ENCODE results near the gene KIRREL1.
"Not testable (repeated sequence)": the region's sequence is repeated elsewhere in the genome, so short reads cannot be mapped to it uniquely, and the experiment has no call there.

KIRREL1 gene

DNA sequence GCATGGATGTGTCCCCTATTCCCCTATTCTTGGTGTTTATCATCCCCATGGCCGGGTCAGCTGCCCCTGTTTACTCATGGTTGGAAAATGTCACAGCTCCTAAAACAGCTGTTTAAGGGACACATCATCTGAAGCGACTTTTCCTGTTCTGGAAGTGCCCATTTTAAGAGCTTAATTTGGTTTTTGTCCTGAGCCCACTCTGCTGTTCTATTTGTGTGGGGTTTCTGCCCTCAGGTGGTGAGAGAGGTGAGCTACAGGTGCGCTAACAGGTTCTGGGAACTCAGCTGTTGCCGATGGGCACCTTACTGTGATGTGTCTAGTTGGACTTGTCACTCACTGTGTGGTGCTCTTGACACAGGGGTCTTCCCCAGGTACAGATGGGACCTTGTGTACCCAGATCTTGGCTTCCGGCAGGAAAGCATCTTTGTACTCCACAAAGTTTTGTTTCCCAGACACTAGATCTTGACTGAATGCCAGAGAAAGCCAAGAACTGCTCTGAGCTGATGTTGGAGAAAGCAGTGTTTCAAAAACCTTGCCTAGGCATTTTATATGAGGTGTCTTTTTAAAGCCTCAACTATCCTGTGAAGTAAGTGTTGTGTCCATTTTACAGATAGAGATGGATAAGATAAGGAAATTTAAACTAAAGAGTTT lies 128.3 kb downstream of the KIRREL1 start:
- no peak overlapping the region for H3K4me3 ChIP-seq (ENCODE audit: low read depth, low read length)
- peak; percentile 49 for DNase-seq (ENCODE audit: low read depth)
- TF ChIP-seq, protein P1, sequence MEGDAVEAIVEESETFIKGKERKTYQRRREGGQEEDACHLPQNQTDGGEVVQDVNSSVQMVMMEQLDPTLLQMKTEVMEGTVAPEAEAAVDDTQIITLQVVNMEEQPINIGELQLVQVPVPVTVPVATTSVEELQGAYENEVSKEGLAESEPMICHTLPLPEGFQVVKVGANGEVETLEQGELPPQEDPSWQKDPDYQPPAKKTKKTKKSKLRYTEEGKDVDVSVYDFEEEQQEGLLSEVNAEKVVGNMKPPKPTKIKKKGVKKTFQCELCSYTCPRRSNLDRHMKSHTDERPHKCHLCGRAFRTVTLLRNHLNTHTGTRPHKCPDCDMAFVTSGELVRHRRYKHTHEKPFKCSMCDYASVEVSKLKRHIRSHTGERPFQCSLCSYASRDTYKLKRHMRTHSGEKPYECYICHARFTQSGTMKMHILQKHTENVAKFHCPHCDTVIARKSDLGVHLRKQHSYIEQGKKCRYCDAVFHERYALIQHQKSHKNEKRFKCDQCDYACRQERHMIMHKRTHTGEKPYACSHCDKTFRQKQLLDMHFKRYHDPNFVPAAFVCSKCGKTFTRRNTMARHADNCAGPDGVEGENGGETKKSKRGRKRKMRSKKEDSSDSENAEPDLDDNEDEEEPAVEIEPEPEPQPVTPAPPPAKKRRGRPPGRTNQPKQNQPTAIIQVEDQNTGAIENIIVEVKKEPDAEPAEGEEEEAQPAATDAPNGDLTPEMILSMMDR (IDR thresholded peaks at IDR 0.05; ENCODE audit: insufficient read depth, low read depth, low read length, missing control alignments) = peak; percentile 59

DNA sequence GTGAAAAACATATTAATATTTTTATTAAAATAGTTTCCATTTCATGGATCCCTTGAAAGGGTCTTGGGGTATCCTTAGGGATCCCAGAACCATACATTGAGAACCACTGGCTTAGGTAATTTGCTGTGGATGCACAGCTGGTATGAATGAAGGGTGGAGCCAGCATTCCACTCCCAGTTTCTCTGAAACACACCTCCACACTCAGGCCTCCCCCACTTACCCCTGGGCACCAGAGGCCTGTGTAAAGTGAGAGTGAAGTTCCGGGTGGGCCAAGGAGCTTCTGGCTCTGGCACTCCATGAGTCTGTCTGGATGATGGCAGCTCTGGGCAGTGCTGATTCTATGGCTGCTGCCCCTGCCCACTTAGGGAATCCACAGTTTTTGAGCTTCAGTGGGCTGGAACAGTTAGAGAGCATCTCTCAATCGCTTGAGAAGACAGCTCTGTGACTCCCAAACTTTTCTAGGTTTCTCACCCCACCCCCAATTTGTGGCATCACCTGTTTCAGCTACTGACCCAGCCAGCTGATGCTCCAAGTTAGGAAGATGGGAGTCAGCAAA lies 129.5 kb downstream of the KIRREL1 start:
- no peak overlapping the region for H3K4me3 ChIP-seq (ENCODE audit: low read depth, low read length)
- TF ChIP-seq, protein P1 (IDR thresholded peaks at IDR 0.05; ENCODE audit: insufficient read depth, low read depth, low read length, missing control alignments) = no peak
- no peak for DNase-seq (ENCODE audit: low read depth)

DNA sequence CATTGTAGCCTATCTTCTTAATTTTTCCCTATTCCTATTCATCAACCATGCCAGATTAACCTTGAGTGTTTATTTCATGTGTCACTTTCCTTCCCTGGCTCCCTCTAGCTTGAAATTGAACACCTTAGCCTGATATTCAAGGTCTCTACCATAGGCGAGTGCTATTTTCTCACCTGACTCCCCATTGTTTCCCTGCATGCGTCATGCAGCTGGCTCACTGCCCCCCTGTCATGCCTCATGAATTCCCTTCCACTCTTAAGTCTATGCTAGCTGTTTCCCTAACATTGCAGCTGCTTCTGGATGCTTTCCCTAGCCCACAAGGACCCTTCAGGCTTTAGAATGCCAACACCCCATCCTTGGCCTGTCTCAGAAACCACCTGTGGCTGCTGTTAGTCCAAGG lies 130.6 kb downstream of the KIRREL1 start:
- no peak overlapping the region for H3K4me3 ChIP-seq (ENCODE audit: low read depth, low read length)
- TF ChIP-seq, protein P1 (IDR thresholded peaks at IDR 0.05; ENCODE audit: insufficient read depth, low read depth, low read length, missing control alignments) = no peak
- no peak for DNase-seq (ENCODE audit: low read depth)

DNA sequence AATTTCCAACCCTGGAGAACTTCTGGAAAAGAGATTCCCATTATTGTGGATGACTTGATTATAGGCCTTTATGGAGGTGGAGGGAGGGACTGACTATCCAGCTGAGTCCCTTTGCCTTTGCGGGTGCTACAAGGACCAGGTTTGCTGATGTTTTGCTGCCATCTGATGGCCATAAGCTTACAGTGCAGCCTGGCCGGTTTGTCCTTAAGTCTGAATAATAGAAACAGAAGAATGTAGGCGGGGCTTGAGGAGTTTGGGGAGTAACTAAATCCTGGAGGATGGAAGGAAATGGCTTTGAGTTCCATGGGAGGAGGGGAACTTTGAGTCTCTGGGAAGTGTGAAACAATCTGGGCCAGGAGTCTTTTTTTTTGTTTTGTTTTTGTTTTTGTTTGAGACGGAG lies 131.6 kb downstream of the KIRREL1 start:
- DNase-seq (ENCODE audit: low read depth) = peak; percentile 88
- H3K4me3 ChIP-seq (ENCODE audit: low read depth, low read length) = no peak overlapping the region
- TF ChIP-seq, protein P1 (IDR thresholded peaks at IDR 0.05; ENCODE audit: insufficient read depth, low read depth, low read length, missing control alignments) = peak; percentile 83

DNA sequence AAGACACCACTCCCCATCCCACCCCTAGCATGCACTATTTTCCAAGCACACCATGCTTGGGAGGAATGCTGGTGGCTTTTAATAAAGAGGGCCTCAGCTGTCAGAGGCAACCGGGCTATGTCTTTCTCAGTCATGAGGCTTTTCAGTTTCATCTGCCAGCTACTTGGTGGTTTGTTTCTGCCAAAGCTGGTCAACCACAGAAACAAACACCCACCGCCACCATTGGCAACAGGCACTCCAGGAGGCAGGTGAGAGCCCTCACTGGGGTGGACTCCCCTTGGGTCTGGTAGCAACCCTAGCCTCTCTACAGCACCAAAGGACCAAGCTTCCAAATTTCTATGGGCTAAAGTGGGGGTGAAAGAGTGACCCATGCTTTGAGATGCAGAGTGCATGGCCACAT lies 133.0 kb downstream of the KIRREL1 start:
- TF ChIP-seq, protein P1 (IDR thresholded peaks at IDR 0.05; ENCODE audit: insufficient read depth, low read depth, low read length, missing control alignments) = no peak
- no peak overlapping the region for H3K4me3 ChIP-seq (ENCODE audit: low read depth, low read length)
- DNase-seq (ENCODE audit: low read depth) = peak; percentile 52

DNA sequence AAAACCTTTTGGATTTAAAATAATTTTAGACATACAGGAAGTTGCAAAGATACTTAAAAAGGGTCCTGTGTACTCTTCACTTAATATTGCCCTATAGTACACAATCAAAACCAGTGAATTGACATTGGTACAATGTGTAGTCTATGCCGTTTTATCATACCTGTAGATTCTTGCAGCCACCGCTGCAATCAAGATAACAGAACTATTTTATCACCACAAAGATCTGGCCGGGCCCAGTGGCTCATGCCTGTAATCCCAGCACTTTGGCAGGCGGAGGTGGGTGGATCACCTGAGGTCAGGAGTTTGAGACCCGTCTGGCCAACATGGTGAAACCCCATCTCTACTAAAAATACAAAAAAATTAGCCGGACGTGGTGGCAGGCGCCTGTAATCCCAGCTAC lies 135.1 kb downstream of the KIRREL1 start:
- not testable (repeated sequence) for H3K4me3 ChIP-seq (ENCODE audit: low read depth, low read length); DNase-seq (ENCODE audit: low read depth)

DNA sequence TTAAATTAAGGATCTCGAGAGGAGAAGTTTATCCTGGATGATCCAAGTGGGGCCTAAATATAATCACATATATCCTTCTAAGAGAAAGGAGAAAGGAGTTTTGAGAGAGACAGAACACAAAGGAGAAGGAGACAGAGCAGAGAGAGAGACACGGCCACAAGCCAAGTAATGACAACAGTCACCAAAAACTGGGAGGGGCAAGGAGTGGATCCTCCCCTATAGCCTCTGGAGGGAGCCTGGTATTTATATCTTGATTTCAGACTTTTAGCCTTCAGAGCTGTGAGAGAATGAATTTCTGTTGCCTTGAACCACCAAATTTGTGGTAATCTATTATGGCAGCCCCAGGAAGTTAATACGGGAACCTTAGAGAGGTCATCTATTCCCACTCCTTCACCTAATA lies 137.8 kb downstream of the KIRREL1 start:
- no peak for DNase-seq (ENCODE audit: low read depth)
- H3K4me3 ChIP-seq (ENCODE audit: low read depth, low read length) = no peak overlapping the region
- TF ChIP-seq, protein P1 (IDR thresholded peaks at IDR 0.05; ENCODE audit: insufficient read depth, low read depth, low read length, missing control alignments) = no peak

Measured in GM12865 (cell line).